SK-N-MC (cell line): ENCODE results near the gene PRCD.

ENCODE experiments used
- EZH2 ChIP-seq: fragments of 200-600 bp; sonication (generic); IDR thresholded peaks from one replicate; pipeline ENCODE4 v1.6.1; 2017; ENCODE audit warnings: antibody characterized with exemption
- FOXP2 ChIP-seq: optimal IDR thresholded peaks from 2 replicates; pipeline ENCODE3; 2011; ENCODE audit warnings: mild to moderate bottlenecking, moderate library complexity; ENCODE audit not compliant: insufficient read depth; ENCODE audit errors: extremely low read length, control extremely low read depth
- POLR2AphosphoS5 ChIP-seq: IDR thresholded peaks from 2 replicates; pipeline ENCODE4 v1.6.1; 2012; ENCODE audit warnings: mild to moderate bottlenecking, low read depth, low read length, borderline replicate concordance

GRCh38 chr17:76558198-76559095 lies 18.6 kb downstream of the PRCD start:
- TF ChIP-seq POLR2AphosphoS5 (no peak; the same call in 1 of the 2 replicates), EZH2 (no peak), FOXP2 (no peak)
